Trophoblast cell (in vitro differentiated cells and primary cell): Measurements from ENCODE around the gene ACTR1B.

Experiments
- DNase-seq, 2 donors: peaks; one replicate each; pipeline ENCODE4 v3.0.0-alpha.2; 2016
- H2AFZ ChIP-seq: 2 replicates; pipeline ENCODE4 v1.6.1; 2013; ENCODE audit warnings: low read length, moderate library complexity, mild to moderate bottlenecking; ENCODE audit not compliant: insufficient read depth, poor library complexity
- H2AK5ac ChIP-seq: 2 replicates; pipeline ENCODE4 v1.6.1; 2013; ENCODE audit warnings: mild to moderate bottlenecking, low read length
- H2BK120ac ChIP-seq: 2 replicates; pipeline ENCODE4 v1.6.1; 2013; ENCODE audit warnings: low read length, mild to moderate bottlenecking, moderate library complexity; ENCODE audit not compliant: insufficient read depth, poor library complexity
- H2BK12ac ChIP-seq: 2 replicates; pipeline ENCODE4 v1.6.1; 2013; ENCODE audit warnings: mild to moderate bottlenecking, low read length, moderate library complexity
- H2BK5ac ChIP-seq: 2 replicates; pipeline ENCODE4 v1.6.1; 2013; ENCODE audit warnings: low read length, low read depth, moderate library complexity, mild to moderate bottlenecking; ENCODE audit not compliant: poor library complexity
- H3K14ac ChIP-seq: 2 replicates; pipeline ENCODE4 v1.6.1; 2013; ENCODE audit warnings: mild to moderate bottlenecking, low read length
- H3K18ac ChIP-seq: 2 replicates; pipeline ENCODE4 v1.6.1; 2013; ENCODE audit warnings: mild to moderate bottlenecking, low read length
- H3K23ac ChIP-seq: 2 replicates; pipeline ENCODE4 v1.6.1; 2013; ENCODE audit warnings: low read length
- H3K27ac ChIP-seq: 2 replicates; pipeline ENCODE4 v1.5.1; 2013; ENCODE audit warnings: low read depth, mild to moderate bottlenecking, inconsistent platforms, low read length, moderate library complexity
- H3K27me3 ChIP-seq: 2 replicates; pipeline ENCODE4 v1.6.1; 2013; ENCODE audit warnings: inconsistent platforms, mild to moderate bottlenecking, low read length, moderate library complexity; ENCODE audit not compliant: insufficient read depth
- H3K36me3 ChIP-seq, 2 experiments: 1 replicate in 1 of 2; 2 replicates in 1 of 2; pipeline ENCODE4 v1.6.1; 2013; ENCODE audit warnings: low read length in 2 of 2, mild to moderate bottlenecking in 2 of 2, moderate library complexity in 1 of 2; ENCODE audit not compliant: insufficient read depth in 2 of 2, control insufficient read depth in 1 of 2
- H3K4ac ChIP-seq: 2 replicates; pipeline ENCODE4 v1.6.1; 2013; ENCODE audit warnings: low read depth, mild to moderate bottlenecking, low read length, moderate library complexity
- H3K4me1 ChIP-seq, 2 experiments: 1 replicate in 1 of 2; 2 replicates in 1 of 2; pipeline ENCODE4 v1.6.1; 2013; ENCODE audit warnings: low read length in 2 of 2, mild to moderate bottlenecking in 2 of 2, moderate library complexity in 1 of 2; ENCODE audit not compliant: insufficient read depth in 2 of 2, control insufficient read depth in 1 of 2
- H3K4me2 ChIP-seq: 2 replicates; pipeline ENCODE4 v1.6.1; 2013; ENCODE audit warnings: inconsistent platforms, mild to moderate bottlenecking, low read length, moderate library complexity
- H3K4me3 ChIP-seq: 2 replicates; pipeline ENCODE4 v1.5.1; 2013; ENCODE audit warnings: mild to moderate bottlenecking, low read depth, low read length, inconsistent platforms
- H3K79me1 ChIP-seq: one replicate; pipeline ENCODE4 v1.6.1; 2013; ENCODE audit warnings: low read length
- H3K79me2 ChIP-seq: 2 replicates; pipeline ENCODE4 v1.6.1; 2013; ENCODE audit warnings: low read length, mild to moderate bottlenecking; ENCODE audit not compliant: control insufficient read depth, insufficient read depth, poor library complexity
- H3K9ac ChIP-seq: 2 replicates; pipeline ENCODE4 v1.6.1; 2013; ENCODE audit warnings: mild to moderate bottlenecking, low read length
- H3K9me3 ChIP-seq: 2 replicates; pipeline ENCODE4 v1.6.1; 2013; ENCODE audit warnings: low read depth, mild to moderate bottlenecking, control low read depth, inconsistent platforms, low read length; ENCODE audit not compliant: insufficient read depth
- H4K12ac ChIP-seq: 2 replicates; pipeline ENCODE4 v1.6.1; 2013; ENCODE audit warnings: low read depth, mild to moderate bottlenecking, low read length, moderate library complexity
- H4K8ac ChIP-seq: 2 replicates; pipeline ENCODE4 v1.6.1; 2013; ENCODE audit warnings: low read depth, mild to moderate bottlenecking, low read length, moderate library complexity
- H4K91ac ChIP-seq: one replicate; pipeline ENCODE4 v1.6.1; 2013; ENCODE audit warnings: low read depth, mild to moderate bottlenecking, low read length, moderate library complexity
- WGBS: extraction: QIAGEN DNeasy Blood & Tissue Kit; methylation state at CpG from one replicate; pipeline ENCODE4 v1.1.7; 2013; ENCODE audit warnings: missing lambda C conversion rate; ENCODE audit not compliant: insufficient read length, insufficient coverage; ENCODE audit errors: extremely low coverage; 5-methylcytosine and 5-hydroxymethylcytosine counted together

Gene ACTR1B

GRCh38 chr2:97701851-97702465 is 38.1 kb upstream of the ACTR1B start:
- H2BK5ac ChIP-seq: no peak overlapping the region
- no CpG with 5 or more reads among the region's 6 CpGs for WGBS

GRCh38 chr2:97701186-97701585 is 37.3 kb upstream of the ACTR1B start:
- no peak overlapping the region for H3K18ac ChIP-seq
- H4K91ac ChIP-seq: peak overlapping the region; percentile 25
- H3K4me2 ChIP-seq: no peak overlapping the region
- no peak overlapping the region for H3K14ac ChIP-seq
- no peaks in the 10 kb centered on the region for H3K36me3 ChIP-seq
- H4K12ac ChIP-seq: no peak overlapping the region
- H2AFZ ChIP-seq: no peak overlapping the region
- no peak overlapping the region for H3K27ac ChIP-seq
- H2BK12ac ChIP-seq: no peak overlapping the region
- no peaks in the 10 kb centered on the region for H3K9me3 ChIP-seq
- H3K4ac ChIP-seq: no peak overlapping the region
- H3K23ac ChIP-seq: no peak overlapping the region
- no peak overlapping the region for H3K4me3 ChIP-seq
- no peak for DNase-seq
- no CpG with 5 or more reads among the region's 13 CpGs for WGBS
- H4K8ac ChIP-seq: no peak overlapping the region
- H2BK120ac ChIP-seq: no peak overlapping the region
- peaks cover 1% of the 10 kb centered on the region for H3K79me1 ChIP-seq
- no peaks in the 10 kb centered on the region for H3K27me3 ChIP-seq
- no peak overlapping the region for H2AK5ac ChIP-seq
- no peak overlapping the region for H2BK5ac ChIP-seq
- peaks cover 3 to 9% of the 10 kb centered on the region in 2 experiments for H3K4me1 ChIP-seq
- no peak overlapping the region for H3K9ac ChIP-seq
- H3K79me2 ChIP-seq: no peaks in the 10 kb centered on the region

More at GRCh38 chr2:97701851-97702465, 38.1 kb upstream of the ACTR1B start:
- no peak overlapping the region for H3K23ac ChIP-seq
- H3K4me3 ChIP-seq: no peak overlapping the region
- no peak overlapping the region for H3K4me2 ChIP-seq
- no peak overlapping the region for H3K9ac ChIP-seq
- no peak overlapping the region for H2AFZ ChIP-seq
- no peaks in the 10 kb centered on the region for H3K36me3 ChIP-seq
- no peaks in the 10 kb centered on the region for H3K79me2 ChIP-seq
- peak overlapping the region; percentile 48 for H3K18ac ChIP-seq
- H3K4me1 ChIP-seq: peaks cover 3 to 9% of the 10 kb centered on the region in 2 experiments
- no peak overlapping the region for H3K14ac ChIP-seq
- no peak overlapping the region for H3K4ac ChIP-seq
- no peak for DNase-seq
- H4K12ac ChIP-seq: no peak overlapping the region
- no peaks in the 10 kb centered on the region for H3K9me3 ChIP-seq
- H3K79me1 ChIP-seq: peaks cover 1% of the 10 kb centered on the region
- H3K27ac ChIP-seq: no peak overlapping the region
- H4K8ac ChIP-seq: no peak overlapping the region
- H2BK120ac ChIP-seq: no peak overlapping the region
- H2AK5ac ChIP-seq: no peak overlapping the region
- no peaks in the 10 kb centered on the region for H3K27me3 ChIP-seq
- peak overlapping the region; percentile 52 for H4K91ac ChIP-seq
- H2BK12ac ChIP-seq: peak overlapping the region; percentile 56

GRCh38 chr2:97699765-97700444 is 36.1 kb upstream of the ACTR1B start:
- peak; percentile 50 to 77 for DNase-seq
- Histone ChIP-seq H4K8ac (no peak overlapping the region), H3K4me1 (peaks cover 3 to 9% of the 10 kb centered on the region in 2 experiments), H3K9me3 (no peaks in the 10 kb centered on the region), H3K27ac (no peak overlapping the region), H3K4ac (no peak overlapping the region), H3K27me3 (no peaks in the 10 kb centered on the region), H3K9ac (no peak overlapping the region), H3K36me3 (no peaks in the 10 kb centered on the region), H3K79me1 (peaks cover 1% of the 10 kb centered on the region), H2AFZ (no peak overlapping the region), H4K91ac (no peak overlapping the region), H2BK5ac (no peak overlapping the region), H3K4me3 (no peak overlapping the region), H3K79me2 (no peaks in the 10 kb centered on the region), H2AK5ac (peak overlapping the region; percentile 5), H2BK12ac (peak overlapping the region; percentile 36), H3K18ac (no peak overlapping the region), H4K12ac (no peak overlapping the region), H3K14ac (no peak overlapping the region), H3K23ac (no peak overlapping the region), H2BK120ac (no peak overlapping the region), H3K4me2 (no peak overlapping the region)
- no CpG with 5 or more reads among the region's 11 CpGs for WGBS

GRCh38 chr2:97698530-97698929 is 34.7 kb upstream of the ACTR1B start:
- Histone ChIP-seq H3K23ac (no peak overlapping the region), H3K18ac (no peak overlapping the region), H3K9ac (no peak overlapping the region), H2BK12ac (no peak overlapping the region), H3K14ac (no peak overlapping the region), H3K36me3 (no peaks in the 10 kb centered on the region), H3K27ac (no peak overlapping the region), H3K4me2 (no peak overlapping the region), H2BK120ac (no peak overlapping the region), H4K91ac (no peak overlapping the region), H2AFZ (no peak overlapping the region), H3K4me3 (no peak overlapping the region), H3K9me3 (no peaks in the 10 kb centered on the region), H3K27me3 (no peaks in the 10 kb centered on the region), H2BK5ac (no peak overlapping the region), H3K4me1 (peaks cover 3 to 9% of the 10 kb centered on the region in 2 experiments), H3K79me1 (peaks cover 1% of the 10 kb centered on the region), H4K8ac (no peak overlapping the region), H2AK5ac (no peak overlapping the region), H3K4ac (no peak overlapping the region), H4K12ac (no peak overlapping the region), H3K79me2 (no peaks in the 10 kb centered on the region)
- DNase-seq: no peak
- WGBS: no CpG with 5 or more reads among the region's 4 CpGs
